GM21526 (cell line): ENCODE results near the gene MS4A8.
"Not testable (repeated sequence)": the region's sequence is repeated elsewhere in the genome, so short reads cannot be mapped to it uniquely, and the experiment has no call there.

Experiments
- ATAC-seq: cut with Tn5 transposase; IDR thresholded peaks from one replicate; pipeline ENCODE4 v1.9.1; 2021; ENCODE audit warnings: moderate library complexity; ENCODE audit not compliant: unreplicated experiment, low FRiP score

MS4A8 gene, protein sequence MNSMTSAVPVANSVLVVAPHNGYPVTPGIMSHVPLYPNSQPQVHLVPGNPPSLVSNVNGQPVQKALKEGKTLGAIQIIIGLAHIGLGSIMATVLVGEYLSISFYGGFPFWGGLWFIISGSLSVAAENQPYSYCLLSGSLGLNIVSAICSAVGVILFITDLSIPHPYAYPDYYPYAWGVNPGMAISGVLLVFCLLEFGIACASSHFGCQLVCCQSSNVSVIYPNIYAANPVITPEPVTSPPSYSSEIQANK

GRCh38 chr11:60699284-60699691 lies at the start of gene MS4A8:
MS4A8 (plus strand) TSS chr11:60699612; CDS start chr11:60700861, 1,249 bp downstream.
- no peak for ATAC-seq

DNA sequence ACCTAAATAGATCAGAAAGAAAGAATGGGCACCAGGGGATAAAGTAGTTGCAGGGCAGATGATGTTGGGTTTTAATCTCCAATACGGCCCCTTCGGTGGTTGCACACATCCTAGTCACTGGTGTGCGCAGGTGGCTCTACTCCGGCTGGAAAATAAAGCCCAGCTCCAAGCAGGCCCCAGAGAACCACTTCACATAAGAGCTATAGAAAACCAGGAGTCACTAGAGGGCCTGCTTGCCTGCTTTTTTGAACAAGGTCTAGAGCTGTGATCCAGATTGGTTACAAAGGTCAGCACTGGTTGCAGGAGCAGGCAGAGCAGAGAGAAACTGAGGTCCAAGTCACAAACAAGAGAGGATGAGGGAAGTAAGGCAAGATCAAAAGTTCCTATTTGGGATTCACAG lies 41.5 kb upstream of the MS4A8 start:
- ATAC-seq: no peak

DNA sequence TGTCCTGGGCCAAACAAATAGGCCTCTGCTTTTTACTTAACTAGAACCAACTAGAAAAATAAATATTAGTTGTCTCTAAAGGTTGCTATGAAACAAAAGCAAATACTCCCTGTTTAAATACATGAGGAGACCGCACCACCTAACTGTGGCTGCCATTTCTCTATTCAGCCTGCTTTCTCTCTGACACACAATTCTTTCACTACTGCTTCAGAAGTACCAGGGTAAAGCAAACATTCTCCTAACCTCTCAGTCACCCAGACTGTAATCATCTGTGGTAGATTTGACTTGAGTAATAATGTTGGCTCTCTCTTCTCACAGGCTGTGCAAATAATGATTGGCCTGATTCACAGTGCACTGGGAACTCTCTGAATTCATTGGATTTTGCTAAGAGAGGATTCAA lies 41.0 kb upstream of the MS4A8 start:
- no peak for ATAC-seq

DNA sequence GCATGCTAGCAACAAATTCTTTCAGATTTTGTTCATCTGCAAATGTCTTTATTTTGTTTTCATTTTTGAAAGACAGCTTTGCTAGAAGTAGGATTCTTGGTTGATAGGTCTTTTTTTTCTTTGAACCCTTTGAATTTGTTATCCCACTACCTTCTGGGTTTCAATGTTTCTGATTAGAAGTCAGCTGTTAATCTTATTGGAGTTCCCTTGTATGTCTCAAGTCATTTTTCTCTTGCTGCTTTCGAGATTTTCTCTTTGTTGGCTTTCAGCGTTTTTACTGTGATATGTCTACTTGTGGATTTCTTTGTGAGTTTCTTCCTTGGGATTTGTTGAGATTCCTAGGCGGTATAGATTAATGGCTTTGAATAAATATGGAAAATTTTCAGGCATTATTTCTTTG lies 27.2 kb upstream of the MS4A8 start:
- no peak for ATAC-seq

- not testable (repeated sequence) for ATAC-seq
Measured at GRCh38 chr11:60678231-60678630, 21.2 kb upstream of the MS4A8 start.

DNA sequence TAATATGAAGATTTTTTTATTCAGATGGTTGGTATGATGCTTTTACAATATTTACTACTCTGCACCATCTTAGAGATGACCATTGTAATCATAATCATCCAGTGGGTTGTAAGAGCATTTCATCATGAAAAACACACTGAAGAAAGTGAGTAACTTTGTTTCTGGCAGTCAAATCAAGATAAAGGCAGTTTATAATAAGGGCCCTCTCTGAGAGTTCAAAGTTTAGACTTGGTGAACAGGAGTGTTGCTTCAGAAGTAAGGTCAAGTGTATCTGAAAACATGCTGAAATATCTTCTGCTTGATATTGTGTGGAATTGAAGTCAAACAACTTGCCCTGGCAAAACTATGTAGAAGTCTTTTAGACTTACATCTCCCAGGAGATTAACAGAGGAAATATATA lies 19.5 kb upstream of the MS4A8 start:
- ATAC-seq: no peak

- no peak for ATAC-seq
Measured at GRCh38 chr11:60680455-60681119, 18.8 kb upstream of the MS4A8 start.

- not testable (repeated sequence) for ATAC-seq
Measured at GRCh38 chr11:60684541-60684848, 14.9 kb upstream of the MS4A8 start.

DNA sequence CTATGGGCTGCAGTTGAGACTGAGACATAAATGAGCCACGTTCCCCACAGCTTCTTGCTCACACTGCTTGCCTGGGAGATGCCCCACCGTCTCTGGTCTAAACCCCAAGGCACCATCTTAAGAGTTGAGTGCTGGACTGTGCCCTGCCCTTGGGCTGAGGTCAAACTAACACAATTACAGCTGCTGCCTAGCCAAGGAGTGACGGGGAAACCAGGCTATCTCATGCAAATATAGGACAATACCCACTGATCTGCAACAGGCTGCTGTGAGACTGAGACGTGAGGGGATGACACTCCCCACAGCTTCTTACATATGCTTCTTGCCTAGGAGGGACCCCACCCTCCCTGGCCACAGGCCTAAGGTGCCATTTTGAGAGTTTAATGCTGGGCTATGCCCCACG lies 7.8 kb upstream of the MS4A8 start:
- no peak for ATAC-seq

DNA sequence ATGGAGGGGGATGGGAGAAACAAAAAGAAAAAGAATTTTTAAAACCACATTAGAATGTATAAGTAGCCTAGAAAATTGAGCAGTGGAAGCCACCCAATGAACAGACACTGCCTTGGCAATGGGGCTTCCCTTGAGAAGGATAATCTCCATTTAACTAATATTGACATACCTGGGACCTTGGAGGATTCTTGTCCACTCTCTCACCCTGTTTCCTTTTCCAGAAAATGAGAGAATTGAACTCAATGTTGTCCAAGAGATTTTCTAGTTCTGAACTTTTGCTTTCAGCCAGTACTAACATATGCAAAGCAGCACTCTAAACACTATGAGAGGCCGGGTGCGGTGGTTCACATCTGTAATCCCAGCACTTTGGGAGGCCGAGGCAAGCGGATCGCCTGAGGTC lies 524 bp downstream of the MS4A8 start:
- no peak for ATAC-seq

DNA sequence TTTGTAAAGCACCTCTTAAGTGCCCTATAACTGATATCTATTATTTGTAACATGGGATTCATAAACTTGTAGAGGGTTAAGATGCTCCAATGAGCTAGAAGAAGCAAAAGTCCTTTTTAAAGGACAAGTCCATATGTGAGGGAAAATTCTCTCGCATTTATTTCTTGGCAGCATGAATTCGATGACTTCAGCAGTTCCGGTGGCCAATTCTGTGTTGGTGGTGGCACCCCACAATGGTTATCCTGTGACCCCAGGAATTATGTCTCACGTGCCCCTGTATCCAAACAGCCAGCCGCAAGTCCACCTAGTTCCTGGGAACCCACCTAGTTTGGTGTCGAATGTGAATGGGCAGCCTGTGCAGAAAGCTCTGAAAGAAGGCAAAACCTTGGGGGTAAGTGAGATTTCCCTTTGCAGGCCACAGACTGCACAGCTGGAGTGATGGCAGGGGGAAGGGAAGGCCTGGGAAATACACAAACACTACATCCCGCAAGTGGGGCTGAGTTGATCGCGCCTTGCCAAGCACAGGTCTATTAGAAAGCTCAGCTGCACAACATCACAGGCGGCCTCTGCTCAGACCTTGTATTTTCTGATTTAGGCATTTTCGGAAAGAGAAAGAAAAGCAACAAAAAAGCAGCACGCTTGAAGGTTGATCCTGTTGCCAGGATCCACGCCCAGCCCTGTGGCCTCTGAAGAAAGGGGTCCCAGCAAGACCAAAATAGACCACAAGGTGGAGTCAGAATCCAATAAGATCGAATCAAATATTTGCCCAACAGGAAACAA lies 1.5 kb downstream of the MS4A8 start:
- ATAC-seq: no peak

DNA sequence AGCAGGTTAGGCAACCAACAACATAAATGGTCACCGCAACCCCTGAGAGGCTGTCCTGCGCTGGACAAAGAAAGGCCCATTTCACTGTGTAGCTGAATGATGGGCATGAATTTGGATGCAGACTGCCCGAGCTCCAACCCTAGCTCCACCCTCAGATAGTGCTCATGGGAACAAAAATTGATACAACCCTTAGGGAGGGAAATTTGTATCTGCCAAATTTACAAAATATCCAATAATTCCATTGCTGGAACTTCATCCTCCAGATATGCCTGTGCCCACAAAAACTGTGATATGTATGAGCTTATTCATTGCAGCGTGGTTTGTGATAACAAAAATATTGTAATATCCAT lies 2.0 kb downstream of the MS4A8 start:
- no peak for ATAC-seq

GRCh38 chr11:60703374-60703773 lies 4.0 kb downstream of the MS4A8 start:
- no peak for ATAC-seq

GRCh38 chr11:60705895-60706294 lies 6.5 kb downstream of the MS4A8 start:
- ATAC-seq: no peak

DNA sequence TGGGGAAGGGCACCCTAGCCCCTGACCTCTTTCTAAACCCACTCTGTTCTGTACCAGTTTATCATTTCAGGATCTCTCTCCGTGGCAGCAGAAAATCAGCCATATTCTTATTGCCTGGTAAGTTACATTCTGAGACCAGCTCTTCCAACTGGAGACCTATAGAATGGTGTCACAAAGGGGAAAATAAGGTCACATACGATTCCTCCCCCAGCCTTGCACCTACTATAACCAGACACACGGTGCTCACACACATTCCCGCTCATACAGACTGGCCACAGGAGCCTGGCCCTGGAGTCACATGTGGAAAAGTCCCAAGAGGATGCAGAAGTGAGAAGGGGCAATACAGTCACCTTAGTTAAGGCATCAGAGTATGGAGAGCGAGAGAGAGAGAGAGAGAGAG lies 7.5 kb downstream of the MS4A8 start:
- ATAC-seq: no peak

DNA sequence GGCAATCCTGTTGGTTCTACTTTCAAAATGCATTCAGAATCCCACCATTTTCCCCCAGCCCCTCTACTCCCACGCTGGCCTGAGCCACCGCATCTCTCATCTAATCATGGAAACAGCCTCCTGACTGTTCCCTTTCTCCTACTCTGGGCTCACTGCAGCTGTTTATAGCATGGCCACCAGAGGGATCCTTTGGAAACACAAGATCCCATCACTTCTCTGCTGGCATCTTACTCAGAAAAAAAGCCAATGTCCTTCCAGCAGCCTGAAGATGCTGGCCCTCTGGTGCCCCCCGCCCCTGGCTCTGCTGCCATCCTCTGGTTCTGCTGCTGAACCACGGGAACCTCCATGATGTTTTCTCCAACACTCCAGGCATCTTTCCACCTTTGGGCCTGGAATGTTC lies 11.1 kb downstream of the MS4A8 start:
- no peak for ATAC-seq

DNA sequence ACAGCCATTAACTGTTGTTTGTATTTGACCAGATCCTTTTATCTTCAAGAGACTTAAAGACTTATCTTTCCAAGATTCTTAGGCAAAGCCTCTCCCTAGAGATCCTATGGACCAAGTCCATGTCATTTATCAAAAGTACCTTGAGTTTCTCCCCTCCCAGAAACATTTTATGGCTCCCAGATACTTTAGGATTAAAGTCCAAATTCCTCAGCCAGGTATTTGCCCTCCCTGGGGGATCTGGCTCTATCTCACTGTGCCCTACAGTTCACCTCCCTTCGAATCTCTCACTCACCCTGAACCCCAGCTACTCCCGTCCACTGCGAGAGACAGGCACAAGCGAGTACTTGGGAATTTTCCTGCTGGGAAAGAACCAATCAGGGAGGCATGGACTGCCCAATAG lies 11.9 kb downstream of the MS4A8 start:
- no peak for ATAC-seq

DNA sequence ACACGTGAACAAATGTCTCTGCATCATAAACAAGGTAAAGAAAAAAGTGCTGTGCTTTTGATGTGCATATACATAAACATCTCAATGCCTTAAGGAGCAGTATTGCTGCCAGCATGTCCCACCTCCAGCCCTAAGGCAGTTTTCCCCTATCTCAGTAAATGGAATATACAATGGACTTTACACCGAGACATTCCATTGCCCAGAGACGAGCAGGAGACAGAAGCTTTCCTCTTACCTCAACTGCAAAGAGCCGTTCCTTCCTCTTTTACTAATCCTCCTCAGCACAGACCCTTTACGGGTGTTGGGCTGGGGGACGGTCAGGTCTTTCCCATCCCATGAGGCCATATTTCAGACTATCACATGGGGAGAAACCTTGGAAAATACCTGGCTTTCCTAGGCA lies 14.0 kb downstream of the MS4A8 start:
- not testable (repeated sequence) for ATAC-seq

DNA sequence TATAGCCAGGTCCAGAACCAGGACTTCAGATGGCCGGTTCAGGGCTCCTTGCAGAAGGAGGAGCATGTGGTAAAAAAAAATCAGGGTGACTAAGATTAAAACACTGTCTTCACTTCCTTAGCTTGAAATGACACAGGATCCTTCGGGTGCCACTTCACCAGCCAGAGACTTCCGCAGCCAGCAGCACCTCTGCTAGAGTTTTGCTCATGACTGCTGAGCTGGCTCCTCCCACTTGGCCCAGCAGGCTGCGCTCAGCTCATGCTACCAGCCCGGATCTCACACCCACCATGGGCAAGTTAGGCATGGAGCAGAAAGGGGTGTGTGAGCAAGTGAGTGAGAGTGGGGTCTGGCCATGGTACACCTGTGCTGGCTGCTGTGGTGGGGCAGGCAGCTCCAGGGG lies 18.5 kb downstream of the MS4A8 start:
- ATAC-seq: no peak

DNA sequence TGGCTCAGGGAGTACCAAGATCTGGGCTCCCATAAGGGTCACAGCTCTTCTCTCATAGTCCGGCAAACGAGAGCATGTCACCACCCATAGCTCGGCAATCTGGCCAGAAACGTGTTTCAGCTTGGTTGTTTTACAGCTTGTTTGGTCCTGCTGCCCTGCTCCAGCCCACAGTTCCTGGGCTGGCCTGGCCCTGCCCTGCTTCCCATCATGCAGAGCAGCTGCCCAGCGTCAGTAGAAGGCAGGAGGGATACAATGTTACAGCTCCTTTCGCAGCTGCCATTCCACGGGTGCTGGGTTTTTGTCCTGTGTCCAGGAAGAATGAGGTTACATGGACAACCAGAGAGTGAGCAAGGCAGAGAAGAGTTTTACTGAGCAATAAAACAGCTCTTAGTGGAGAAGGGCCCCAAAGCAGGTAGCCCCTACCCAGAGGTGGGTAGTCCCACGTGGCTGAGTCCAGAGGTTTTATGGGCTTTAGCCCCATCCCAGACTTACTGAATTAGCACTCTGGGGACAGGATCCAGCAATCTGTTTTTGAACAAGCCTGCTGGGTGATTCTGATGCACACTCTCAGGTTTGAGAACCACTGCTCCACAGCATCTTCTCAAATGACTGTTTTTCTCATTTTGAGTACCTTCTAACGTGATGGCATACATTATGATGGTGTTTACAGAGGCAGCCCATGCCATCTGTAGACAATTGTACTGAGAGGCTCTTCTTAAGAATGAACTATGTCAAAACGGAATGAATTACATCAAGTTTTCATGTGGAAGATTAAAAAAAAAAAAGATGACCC lies 19.3 kb downstream of the MS4A8 start:
- no peak for ATAC-seq

GRCh38 chr11:60719391-60719790 lies 20.0 kb downstream of the MS4A8 start:
- no peak for ATAC-seq
